GM19467 (cell line): ENCODE results near the gene PIGQ.

Experiments
- ATAC-seq: cut with Tn5 transposase; IDR thresholded peaks from one replicate; pipeline ENCODE4 v1.9.1; 2021; ENCODE audit warnings: mild to moderate bottlenecking, moderate library complexity; ENCODE audit not compliant: unreplicated experiment

Gene PIGQ

DNA sequence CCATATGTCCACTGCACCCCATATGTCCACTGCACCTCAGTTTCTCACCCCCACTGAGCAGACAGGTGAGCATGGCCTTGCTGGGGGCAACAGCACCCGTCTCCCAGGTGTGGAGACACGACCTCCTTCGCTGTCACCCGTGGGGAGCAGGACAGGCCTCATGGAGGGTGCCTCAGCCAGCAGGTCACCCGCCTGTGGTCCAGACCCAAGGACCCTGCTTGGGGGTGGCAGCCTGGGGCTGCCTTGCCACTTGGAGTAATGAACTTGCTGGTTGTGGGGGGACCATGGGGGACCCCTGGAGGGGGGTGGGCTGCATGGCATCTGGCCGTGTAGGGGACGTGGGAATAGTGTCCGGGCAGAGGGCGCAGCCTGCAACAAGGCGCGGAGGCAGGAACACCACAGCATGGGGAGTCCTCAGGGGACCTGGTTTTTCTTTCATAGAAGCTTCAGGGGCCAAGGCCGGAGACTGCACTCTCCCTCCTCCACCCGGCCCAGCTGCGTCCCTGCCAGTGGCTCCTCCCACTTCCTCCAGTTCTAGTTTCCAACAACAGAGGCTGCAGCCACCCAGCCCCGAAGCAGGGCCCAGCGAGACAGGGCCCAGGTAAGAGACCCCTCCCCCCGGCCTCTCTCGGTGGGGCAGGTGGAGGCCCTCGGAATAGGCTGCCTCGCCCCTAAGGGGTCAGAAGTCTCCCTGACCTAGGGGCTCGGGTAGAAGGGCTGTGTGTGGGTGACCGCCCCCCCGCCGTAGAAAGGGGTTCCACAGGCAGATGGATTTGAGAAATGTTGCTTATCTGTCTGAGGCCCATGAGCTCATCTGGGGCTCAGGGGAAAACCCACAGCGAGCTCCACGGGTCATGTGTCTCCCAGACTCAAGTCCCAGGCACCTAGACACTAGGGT lies 3.0 kb upstream of the PIGQ start, which contains the start of gene NHLRC4:
Gene NHLRC4, plus strand, starts transcription at position 531 of the 898 bp plus-strand sequence. CDS start 1,043 bp downstream, outside the sequence.
- ATAC-seq = no peak

DNA sequence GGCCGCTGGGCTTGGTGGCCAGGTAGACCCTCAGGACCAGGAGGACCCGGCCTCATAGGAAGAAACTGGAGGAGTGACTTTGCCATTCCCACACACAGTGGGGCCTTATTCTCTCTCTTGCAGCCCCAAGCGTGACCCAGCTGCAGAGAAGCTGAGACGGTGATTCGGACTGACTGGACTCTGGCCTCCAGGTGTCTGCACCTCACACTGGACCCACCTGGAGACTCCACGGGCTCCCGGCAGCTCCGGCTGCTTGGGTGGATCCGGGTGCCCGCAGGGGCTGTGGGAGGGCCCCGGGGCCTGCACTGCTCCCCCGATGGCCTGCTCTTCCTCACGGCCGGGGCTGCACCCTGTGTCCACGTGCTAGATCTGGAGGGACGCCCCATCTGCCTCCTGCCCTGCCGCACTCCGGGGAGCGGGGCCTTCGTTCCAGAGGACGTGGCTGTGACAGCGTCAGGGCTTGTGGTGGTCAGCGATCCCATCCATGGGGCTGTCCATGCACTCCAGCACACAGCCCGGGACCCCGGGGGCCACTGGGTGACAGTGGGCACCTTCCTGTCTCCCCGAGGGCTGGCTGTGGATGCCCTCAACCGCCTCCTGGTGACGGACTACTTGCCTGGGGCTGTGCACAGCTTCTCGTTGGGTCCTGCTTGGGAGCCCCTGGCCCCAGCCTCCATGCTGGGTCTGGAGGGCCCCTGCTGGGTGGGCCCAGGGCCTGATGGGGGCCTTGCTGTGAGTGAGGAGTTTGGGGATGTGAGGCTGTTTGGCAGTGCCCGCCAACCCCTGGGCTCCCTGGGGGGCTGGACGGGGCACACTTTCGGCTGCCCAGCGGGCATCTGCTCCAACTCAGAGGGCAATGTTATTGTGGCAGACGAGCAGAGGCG lies 2.2 kb upstream of the PIGQ start:
- no peak for ATAC-seq

DNA sequence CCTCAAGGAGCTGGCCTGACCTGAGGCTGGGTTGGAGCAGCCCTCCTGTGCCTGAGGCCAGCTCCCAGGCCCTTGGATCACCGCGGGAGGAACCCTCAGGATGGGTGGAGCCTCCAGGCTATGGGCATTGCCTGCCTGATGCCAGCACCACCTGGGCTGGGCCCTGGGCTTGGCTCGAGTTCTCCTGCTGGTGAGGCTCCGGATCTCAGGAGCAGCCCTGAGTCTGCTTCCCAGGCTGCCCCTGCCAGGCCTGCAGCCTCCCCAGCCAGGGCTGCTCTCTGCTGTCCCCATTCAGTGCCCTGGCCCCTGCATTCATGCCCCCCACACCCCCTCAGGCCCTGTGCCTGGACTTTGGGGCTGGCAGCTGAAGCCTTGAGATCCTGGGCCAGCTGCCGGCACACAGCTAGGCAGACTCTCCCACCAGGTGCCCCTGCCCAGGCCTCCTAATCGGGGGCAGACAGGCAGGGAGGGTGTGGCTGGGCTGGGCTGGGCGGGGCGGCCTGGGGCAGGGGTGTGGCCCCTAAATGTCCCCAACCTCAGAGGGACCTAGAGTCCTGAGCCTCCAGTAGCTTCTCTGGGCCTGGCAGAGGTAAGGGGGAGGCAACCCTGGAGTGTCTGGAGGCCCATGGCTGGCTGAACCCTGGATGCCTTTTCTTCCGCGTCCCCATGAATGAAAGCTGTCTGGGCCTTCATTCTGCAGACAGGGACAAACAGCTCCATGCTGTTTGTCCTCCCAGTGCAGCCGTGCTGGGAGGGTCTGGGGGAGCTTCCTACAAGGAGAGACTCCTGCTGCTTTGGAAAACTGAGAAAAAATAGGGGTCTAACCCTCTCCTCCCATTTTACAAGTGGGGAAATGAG lies 1.1 kb upstream of the PIGQ start:
- ATAC-seq = no peak

DNA sequence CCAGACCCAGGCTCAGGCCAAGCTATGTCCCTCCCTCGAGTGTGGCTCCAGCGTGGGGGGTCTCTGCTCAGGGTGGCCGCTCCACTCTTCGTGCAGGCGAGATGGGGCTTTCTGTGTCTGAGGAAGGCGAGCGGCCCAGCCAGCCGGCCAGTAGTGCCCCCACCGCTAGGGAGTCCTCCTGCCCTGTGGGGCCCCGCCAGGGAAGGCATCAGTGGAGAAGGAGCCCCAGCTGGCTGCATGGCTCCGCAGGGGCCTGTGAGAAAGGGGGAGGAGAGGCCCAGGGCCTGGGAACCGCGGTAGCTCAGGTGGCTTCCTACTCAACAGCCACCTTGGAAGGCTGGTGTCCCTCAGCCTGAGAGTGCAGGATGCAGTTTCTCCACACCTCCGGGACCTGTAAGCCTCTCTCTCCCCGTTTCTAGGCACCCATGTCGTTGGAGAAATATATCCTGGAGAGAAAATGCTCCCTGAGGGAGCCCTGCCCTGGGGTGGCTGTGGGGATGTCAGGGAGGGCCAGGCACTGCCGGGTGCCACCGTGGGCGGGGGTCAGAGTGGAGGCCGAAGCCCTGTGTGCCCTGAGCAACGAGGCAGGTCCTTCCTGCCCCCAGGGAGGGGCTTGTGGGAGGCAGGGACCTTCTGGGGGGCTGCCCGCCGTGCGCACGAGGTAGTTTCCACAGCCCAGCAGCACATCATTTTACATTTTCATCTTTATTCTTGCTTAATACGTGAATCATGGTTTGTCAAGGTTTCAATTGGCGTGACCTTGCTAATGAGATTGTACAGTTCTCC lies 3.3 kb downstream of the PIGQ start:
- no peak for ATAC-seq

DNA sequence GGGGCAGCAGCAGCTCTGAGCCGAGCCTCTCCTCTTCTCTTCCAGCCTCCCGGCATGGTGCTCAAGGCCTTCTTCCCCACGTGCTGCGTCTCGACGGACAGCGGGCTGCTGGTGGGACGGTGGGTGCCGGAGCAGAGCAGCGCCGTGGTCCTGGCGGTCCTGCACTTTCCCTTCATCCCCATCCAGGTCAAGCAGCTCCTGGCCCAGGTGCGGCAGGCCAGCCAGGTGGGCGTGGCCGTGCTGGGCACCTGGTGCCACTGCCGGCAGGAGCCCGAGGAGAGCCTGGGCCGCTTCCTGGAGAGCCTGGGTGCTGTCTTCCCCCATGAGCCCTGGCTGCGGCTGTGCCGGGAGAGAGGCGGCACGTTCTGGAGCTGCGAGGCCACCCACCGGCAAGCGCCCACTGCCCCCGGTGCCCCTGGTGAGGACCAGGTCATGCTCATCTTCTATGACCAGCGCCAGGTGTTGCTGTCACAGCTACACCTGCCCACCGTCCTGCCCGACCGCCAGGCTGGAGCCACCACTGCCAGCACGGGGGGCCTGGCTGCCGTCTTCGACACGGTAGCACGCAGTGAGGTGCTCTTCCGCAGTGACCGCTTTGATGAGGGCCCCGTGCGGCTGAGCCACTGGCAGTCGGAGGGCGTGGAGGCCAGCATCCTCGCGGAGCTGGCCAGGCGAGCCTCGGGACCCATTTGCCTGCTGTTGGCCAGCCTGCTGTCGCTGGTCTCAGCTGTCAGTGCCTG lies 4.4 kb downstream of the PIGQ start:
- ATAC-seq = no peak

DNA sequence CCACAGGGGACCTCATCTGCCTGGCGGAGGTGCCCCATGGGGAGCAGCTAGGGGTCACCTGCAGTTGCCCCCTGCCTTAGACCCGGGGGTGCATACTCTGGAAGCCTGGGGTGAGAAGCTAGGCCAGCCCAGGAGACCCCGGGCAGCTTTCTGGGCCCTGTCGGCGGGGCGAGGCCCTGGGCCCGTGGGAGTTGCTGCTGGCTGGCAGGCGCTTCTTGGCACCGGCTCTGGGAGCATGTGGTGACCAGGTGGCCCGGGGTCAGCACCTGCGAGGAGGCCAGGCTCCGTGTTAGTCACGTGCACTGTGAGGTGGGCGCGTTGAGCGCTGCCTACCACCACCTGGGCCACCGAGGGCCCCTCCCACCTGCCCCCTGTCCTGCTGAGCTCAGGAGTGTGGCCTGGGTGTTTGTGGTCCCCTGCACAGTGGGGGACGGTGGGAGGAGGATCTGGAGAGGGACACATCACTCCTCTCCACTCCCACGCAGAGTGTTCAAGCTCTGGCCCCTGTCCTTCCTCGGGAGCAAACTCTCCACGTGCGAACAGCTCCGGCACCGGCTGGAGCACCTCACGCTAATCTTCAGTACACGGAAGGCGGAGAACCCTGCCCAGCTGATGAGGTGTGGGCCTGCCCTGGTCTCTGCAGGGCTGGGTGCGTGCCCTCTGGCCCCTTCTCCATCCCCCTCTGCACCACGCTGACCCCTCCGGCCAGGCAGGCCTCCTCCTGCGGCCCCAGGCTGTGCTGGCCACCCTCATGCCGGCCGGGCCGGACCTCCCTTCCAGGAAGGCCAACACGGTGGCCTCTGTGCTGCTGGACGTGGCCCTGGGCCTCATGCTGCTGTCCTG lies 5.8 kb downstream of the PIGQ start:
- ATAC-seq = no peak

DNA sequence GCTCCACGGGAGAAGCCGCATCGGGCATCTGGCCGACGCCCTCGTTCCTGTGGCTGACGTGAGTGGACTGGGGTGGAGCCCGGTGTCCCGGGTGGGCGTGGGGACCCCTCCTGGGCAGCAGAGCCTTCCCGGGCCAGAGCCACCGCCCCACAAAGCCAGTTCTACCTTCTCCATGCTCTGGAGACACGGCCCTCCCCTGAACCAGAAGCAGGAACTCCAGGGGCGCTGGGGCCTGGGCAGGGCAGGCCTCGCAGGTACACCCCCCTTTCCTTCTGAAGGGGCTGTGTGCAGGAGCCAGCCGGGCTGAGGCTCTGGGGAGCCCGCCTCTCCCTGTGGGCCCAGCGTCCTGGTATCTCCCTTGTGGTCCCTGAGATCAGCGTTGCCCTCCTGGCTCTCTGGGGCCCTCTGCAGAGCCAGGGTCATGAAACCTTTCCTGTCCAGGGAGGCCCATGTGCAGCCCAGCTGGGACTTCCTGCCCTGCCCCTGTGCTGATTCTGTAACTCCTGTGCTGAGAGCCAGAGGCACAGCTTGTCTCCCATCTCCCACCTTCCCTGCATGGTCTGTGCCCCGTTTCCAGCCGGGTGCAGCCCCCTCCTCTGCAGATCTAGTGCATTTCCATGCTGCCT lies 6.5 kb downstream of the PIGQ start:
- no peak for ATAC-seq

DNA sequence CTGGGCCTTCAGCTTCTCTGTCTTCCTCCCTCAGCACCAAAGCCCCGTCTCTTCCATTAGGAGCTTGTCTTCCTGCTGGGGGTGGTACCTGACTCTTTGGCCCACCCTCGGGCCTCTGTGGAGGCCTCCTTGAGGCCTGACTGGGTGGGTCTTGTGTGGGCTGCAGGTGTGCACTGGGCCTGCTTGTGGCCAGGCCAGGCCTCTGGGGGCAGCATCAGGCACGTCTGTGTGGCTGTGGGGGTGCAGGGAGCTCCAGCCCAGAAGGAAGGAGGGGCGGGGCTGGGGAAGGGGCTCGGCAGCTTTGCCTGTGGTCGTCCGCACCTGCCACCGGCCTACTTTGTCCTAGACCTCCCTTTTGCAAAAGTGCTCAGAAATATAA lies 7.0 kb downstream of the PIGQ start:
- no peak for ATAC-seq

DNA sequence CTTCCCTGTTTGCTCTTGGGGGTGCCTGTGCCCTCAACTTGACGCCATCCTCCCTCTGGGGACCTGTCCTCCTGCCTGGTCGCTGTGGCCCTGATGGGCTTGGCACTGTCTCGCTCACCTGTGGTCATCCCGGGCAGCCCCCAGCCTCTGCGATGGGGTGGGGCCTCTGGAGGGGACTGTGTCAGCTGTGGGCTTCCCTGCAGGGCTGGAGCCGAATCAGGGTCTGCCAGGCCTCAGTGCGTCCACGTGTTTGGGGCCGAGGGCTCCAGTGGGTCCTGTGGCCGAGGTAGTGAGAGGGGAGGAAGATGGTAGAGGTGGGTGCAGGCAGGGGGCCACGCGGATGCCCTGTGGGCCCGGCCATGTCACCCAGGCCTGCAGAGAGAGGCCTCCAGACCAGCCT lies 8.0 kb downstream of the PIGQ start:
- no peak for ATAC-seq

DNA sequence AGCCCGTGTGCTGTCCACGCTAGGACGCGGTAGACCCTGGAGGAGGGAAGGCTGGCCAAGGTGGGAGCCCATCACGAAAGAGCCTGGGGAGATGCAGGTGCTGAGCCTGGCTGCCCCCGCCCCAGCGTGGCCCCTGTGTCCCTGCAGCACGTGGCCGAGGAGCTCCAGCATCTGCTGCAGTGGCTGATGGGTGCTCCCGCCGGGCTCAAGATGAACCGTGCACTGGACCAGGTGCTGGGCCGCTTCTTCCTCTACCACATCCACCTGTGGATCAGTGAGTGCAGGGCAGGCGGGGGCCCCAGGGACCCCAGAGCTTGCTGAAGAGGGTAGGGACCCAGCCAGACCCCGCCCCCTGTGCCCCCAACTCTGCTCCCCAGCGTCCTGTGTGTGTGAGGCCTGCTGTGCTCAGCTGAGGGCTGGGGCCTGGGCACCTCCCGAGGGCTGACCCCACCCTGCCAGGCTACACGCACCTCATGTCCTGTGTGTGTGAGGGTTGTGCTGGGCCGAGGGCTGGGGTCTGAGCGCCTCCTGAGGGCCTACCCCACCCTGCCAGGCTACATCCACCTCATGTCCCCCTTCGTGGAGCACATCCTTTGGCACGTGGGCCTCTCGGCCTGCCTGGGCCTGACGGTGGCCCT lies 8.6 kb downstream of the PIGQ start:
- ATAC-seq = no peak

DNA sequence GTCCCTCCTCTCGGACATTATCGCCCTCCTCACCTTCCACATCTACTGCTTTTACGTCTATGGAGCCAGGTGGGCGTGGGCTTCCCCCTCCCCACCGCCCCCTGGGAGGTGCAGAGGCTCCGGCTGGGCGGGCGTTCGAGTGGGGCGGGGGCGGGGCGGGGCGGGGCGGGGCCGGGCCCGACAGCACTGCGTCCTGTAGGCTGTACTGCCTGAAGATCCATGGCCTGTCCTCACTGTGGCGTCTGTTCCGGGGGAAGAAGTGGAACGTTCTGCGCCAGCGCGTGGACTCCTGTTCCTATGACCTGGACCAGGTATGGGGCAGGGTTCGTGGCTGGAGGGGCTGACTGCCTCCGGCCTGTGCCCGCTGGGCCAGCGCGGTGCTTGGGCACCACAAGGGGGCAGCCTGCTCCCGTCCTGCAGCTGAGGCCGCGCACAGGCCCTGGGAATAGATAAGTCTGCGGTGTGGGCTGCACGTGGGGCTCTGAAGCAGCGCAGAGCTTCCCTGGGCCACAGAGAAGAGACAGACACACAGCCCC lies 9.2 kb downstream of the PIGQ start:
- no peak for ATAC-seq

DNA sequence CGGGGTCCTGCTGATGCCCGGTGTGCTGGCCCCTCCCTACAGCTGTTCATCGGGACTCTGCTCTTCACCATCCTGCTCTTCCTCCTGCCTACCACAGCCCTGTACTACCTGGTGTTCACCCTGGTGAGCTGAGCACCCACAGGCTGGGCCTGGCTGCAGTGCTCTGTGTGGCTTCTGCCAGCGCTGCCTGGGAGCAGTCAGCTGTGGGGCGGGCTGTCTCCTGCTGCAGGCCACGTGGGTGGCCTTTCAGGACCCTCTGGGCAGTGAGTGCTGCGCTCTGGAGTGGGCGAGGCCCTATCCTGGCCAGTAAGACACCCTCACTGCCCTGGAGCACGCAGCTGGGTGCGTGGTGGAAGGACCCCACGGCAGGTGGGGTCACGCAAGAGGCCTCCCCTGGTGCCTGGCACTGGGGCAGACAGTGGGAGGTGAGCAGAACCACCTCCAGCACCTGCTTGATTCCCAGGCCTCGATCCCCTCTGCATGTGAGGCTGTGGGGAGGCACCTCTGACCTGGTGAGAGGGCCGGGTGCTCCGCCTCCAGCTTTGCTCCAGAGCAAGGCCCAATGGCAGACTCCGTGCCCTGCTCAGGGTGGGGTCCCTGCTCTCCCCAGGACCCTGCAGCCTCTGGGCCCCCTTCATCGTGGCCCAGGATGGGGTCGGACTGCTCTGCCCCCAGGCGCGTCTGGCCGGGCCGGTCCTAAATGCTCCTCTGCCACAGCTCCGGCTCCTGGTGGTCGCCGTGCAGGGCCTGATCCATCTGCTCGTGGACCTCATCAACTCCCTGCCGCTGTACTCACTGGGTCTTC lies 10.6 kb downstream of the PIGQ start:
- ATAC-seq = no peak

DNA sequence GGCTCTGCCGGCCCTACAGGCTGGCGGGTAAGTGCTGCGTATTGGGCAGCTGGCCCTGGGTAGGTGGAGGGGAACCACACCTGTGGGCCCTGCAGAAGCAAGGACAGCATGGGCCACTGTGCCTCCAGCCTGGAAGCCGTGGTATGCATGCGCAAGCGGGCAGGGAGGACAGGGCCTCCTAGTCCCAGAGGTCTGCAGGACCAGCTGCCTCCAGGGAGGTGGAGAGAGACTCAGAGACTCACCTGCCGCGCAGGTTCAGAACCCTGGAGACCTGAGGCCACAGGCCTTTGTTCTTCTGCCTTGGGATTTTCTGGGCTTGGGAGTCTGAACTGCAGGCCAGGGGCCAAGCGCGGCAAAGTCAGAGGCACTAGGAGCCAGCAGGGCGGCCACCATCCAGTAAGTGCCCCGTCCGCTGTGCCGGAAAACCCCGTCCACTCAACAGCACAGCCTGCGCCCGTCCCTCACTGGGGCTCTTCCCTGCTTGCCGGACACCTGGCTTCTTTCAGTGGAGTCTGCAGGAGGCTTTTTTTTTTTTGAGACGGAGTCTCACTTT lies 11.3 kb downstream of the PIGQ start:
- no peak for ATAC-seq

DNA sequence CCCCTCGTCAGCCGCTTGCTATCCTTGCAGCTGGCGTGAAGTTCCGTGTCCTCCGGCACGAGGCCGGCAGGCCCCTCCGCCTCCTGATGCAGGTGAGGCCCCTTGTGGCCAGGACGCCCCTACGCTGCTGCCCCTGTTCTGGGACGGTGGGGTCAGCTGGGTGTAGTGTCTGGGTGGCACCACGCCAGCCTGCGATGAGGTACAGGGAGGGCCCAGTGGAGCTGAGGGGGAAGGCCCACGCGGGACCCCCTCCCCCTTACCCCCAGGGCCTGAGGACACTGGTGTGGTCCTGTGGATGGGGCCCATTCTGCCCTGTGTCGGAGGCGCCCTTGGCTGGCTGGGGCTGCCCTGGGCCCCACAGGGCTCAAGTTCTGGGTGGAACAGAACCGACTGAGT lies 12.4 kb downstream of the PIGQ start:
- ATAC-seq = no peak

DNA sequence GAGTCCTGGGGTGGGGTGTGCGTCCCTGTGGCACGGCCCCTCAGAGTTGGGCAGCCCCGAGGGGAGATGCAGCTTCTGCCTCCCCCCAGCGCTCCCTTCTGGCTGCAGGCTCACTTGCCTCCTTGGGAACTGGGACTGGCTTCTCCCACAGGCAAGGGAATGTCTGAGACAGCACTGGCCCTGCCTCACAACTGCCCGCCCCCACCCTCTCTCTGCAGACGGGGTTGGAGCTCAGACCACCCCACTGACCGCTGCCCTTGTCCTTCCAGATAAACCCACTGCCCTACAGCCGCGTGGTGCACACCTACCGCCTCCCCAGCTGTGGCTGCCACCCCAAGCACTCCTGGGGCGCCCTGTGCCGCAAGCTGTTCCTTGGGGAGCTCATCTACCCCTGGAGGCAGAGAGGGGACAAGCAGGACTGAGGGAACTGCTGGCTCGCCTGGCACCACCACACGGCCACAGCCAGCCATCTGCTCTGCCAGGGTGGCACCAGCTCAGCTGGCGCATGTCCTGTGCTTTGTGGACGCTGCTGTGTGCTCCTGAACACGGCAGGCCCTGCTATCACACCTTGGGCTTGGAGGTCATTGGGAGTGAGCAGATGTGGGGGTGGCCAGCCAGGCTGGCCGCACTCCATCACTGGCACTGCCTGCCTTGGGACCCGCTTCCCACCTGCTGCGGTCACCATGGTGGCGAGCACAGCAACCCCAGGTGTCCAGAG lies 13.0 kb downstream of the PIGQ start:
- ATAC-seq = no peak

DNA sequence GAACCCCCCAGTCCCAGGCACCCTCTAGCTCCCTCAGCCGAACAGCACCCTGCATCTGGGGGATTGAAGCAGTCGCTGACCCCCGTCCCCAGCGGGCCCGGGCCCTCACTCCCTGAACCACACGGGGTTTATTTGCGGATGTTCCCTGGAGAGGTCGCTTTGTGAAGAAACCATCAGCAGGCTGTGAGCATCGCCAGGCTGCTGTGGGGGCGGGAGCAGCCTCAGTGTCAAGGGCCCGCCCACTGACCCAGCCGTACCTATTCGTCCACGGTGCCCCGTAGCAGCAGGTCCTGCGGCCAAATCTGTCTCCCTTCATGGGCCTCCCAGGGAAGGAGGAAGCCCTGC lies 13.7 kb downstream of the PIGQ start:
- no peak for ATAC-seq
